ENCODE data around the gene DCAF8. TPM values are rescaled to one million over a fixed set of nuclear protein-coding genes. Genes with fewer than 3 reads are reported as not detected.

DCAF8 gene
- total RNA-seq, 1 experiment from 2014 or later = 77.1 TPM

DNA sequence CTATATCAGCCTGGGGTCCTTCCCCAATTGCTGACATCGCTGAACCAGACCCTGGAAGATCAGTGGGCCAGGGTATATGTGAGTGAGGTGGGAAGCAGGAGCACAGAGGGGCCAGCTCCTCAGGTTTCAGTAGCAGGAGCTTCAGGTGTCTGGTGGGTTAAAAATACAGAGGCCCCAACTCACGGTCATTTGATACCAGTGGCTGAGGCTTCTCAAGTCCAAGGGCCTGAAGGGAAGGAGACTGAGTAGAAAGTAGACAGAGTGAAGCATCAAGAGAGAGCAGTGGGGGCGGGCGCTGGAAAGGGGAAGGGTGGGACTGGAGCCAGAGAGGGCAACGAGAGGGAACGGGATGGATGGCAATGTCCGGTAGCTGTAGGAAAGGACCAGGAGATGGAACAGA, 74.0 kb downstream of the DCAF8 start:
- in situ Hi-C loops (cut with HindIII; ENCODE audit: low sequenced_read_pairs) = no loop called here
- no peak for DNase-seq (ENCODE audit: low spot score)

DNA sequence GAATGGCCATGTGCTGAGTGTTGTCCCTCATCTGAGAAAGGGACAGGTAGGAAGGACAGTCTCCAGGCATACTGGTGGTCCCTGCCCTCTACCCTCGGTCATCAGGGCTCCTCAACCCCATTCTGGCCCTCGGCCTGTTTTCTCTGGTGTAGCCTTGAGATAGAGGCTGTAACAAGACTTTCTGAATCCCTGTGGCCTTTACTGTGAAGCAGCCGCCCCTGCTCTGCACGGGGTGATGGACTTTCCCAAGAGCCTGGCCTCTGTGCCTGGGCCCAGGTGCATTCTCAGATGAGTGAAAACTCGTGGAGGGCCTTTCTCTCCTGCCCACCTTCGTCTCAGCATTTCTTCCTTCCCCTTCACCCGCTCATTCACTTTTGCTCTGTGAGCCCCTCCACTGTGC, 74.9 kb downstream of the DCAF8 start:
- no peak for DNase-seq (ENCODE audit: low spot score)
- in situ Hi-C loops (cut with HindIII; ENCODE audit: low sequenced_read_pairs) = no loop called here

DNA sequence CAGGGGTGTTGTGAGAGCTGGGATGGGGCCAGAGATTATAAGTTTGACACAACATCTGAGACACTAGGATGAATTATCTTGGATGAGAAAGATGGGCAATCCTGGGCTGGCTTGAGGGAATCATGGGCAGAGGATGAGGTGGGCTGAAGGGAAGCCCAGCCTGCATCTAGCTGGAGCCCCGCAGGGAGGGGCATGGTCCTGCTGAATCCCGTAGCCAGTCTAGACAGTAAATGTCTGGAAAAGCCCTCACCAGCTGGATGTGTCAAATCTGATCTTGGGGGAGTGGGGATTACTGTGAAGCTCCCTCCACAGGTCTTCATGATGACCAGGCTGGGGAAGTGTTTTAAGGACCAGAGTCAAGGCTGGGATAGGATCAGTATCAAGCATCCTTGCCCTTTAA, 75.6 kb downstream of the DCAF8 start:
- DNase-seq (ENCODE audit: low spot score) = no peak
- in situ Hi-C loops (cut with HindIII; ENCODE audit: low sequenced_read_pairs) = no loop called here

DNA sequence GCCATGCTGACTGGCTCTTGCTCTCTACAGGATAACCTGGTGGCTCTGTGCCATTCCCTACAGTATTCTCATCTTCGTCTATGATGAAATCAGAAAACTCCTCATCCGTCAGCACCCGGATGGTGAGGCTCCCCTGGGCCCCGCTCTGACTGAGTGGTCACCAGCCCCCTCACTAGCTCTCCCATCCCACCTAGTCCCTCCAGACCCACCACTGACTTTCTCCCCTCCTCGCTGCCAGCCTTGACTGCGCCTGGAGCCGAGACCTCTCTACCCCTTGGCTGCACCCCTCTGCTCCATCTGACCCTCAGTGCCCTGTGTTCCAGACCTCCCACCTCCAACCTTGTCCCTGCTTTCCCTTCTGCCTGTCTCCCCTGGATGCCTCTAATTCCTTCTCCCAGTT, 76.1 kb downstream of the DCAF8 start:
- DNase-seq (ENCODE audit: low spot score) = peak; percentile 33
- in situ Hi-C loops (cut with HindIII; ENCODE audit: low sequenced_read_pairs) = no loop called here

DNA sequence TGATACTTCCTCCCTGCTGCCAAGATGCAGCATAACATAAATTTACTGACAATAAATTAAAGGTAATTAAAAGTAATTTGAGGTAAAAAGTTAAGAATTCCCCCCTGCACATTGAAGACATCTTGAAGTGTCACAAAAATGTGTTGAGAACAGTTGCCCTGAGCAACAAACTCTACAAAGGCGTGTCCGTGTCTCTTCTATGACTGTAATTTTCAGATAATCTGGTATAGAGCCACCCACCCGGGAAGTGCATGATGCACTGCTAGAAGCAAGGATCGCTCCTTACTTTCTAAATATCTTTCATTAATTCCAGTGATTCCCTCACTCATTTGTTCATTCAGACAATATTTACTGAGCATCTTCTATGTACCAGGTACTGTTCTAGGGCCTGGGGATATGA, 83.0 kb downstream of the DCAF8 start:
- DNase-seq (ENCODE audit: low spot score) = no peak
- in situ Hi-C loops (cut with HindIII; ENCODE audit: low sequenced_read_pairs) = no loop called here

DNA sequence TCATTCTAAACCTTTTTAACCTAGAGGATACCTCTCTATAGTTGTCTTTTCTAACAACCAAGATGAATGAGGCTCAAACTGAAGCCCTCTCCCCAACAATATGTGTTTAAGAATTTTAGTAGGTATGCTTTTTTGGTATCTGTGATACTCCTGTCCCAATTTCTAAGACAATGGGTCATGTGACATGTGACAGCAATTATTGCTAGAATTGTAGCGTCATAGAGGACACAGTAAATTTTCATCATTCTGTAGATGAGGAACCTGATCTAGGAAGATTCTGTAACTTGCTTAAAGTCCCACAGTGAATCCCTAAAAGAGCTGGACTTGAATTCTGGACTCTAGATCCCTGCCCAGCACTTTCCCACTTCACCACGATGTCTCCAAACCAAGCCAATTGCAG, 83.6 kb downstream of the DCAF8 start:
- DNase-seq (ENCODE audit: low spot score) = no peak
- in situ Hi-C loops (cut with HindIII; ENCODE audit: low sequenced_read_pairs) = no loop called here

DNA sequence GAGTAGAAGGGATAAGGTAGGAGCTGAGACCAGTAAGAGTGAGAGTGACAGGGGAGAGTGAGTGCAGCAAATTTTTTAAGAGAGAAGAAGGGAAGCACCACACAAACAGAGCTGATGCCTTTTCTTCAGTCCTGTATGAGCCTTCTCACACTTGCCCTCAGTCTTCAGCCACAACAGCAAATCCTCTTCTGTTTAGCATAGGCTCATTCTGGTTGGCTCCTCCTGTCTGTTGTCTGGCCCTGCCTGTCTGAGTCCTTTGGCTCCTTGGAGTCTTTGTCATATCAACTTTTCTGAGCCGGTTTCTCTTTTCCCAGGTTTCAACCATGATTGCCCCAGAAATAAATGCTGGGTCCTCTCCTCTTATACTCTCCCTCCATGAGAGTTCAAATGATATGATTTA, 84.7 kb downstream of the DCAF8 start:
- no peak for DNase-seq (ENCODE audit: low spot score)
- in situ Hi-C loops (cut with HindIII; ENCODE audit: low sequenced_read_pairs) = no loop called here

DNA sequence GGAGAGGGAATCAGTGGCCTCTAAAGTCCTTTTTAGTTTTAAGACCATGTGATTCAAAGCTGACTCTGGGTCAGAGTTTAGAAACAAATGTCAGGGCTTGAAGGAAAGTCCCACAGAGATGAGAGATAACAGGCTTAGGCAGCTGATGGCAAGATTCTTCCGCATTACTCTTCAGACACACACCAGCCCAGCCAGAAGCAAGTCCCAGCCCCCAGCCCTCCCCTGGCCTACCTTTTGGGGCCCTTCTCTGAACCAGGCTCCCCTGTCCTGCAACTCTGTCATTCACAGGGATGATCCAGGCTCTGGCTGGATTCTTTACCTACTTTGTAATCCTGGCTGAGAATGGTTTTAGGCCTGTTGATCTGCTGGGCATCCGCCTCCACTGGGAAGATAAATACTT, 85.1 kb downstream of the DCAF8 start:
- in situ Hi-C loops (cut with HindIII; ENCODE audit: low sequenced_read_pairs) = no loop called here

DNA sequence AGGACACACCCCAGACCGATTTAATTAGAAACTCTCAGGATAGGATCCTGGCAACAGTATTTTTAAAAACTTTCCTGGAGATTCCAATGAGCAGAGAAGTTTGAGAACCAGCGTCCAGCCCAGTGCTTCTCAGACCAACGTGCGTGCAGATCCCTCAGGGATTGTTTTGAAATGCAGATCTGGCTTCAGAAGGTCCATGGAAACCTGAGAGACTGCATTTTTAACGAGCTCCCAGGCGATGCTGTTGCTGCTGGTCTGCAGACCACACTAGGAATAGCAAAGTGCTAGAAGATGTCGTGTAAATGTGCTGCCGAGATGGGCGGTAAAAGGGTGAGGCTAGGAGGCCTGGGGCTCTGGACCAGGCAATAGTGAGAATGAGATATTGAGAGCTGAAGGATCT, 90.4 kb downstream of the DCAF8 start:
- no peak for DNase-seq (ENCODE audit: low spot score)
- in situ Hi-C loops (cut with HindIII; ENCODE audit: low sequenced_read_pairs) = no loop called here

More for the DNA sequence above, 85.1 kb downstream of the DCAF8 start:
- no peak for DNase-seq (ENCODE audit: low spot score)

DNA sequence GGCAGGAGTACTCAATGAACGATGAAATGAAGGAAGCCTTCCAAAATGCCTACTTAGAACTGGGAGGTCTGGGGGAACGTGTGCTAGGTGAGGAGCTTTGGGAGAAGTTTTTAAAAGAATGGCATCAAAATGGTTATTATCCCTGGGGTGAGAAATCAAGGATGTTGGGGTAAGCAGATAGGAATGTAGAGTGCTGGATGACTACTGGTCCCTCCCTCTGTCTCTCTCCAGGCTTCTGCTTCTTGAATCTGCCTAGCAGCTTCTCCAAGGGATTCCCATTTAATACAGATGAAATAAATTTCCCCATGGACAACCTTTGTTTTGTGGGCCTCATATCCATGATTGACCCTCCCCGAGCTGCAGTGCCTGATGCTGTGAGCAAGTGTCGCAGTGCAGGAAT, 91.0 kb downstream of the DCAF8 start:
- in situ Hi-C loops (cut with HindIII; ENCODE audit: low sequenced_read_pairs) = no loop called here
- DNase-seq (ENCODE audit: low spot score) = no peak

DNA sequence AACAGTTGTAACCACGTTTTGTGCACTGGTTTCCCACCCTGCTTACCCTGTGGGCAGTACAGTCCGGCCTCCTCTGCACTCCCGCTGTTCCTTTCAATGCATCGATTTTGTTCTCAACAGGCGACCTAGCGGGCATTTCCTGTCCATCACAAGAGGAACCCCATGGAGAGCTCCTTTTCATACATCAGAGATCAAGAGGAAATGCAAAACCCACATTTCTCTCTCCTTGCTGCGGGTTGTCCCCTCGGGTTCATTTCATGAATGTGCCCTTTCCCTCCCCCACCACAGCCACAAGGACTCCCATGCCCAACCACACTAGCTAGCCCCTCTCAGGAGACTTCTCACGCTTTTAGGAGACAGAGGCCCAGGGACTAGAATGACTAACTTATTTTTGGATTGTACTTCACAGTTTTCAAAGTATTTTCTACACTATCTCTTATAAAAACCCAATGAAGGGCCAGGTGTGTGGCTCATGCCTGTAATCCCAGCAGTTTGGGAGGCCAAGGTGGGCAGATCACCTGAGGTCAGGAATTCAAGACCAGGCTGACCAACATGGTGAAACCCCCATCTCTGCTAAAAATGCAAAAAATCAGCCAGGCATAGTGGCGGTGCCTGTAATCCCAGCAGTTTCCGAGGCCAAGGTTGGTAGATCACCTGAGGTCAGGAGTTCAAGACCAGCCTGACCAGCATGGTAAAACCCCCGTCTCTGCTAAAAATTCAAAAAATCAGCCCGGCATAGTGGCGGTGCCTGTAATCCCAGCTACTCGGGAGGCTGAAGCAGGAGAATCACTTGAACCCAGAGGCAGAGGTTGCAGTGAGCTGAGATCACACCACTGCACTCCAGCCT, 92.6 kb downstream of the DCAF8 start:
- no peak for DNase-seq (ENCODE audit: low spot score)
- in situ Hi-C loops (cut with HindIII; ENCODE audit: low sequenced_read_pairs) = no loop called here

DNA sequence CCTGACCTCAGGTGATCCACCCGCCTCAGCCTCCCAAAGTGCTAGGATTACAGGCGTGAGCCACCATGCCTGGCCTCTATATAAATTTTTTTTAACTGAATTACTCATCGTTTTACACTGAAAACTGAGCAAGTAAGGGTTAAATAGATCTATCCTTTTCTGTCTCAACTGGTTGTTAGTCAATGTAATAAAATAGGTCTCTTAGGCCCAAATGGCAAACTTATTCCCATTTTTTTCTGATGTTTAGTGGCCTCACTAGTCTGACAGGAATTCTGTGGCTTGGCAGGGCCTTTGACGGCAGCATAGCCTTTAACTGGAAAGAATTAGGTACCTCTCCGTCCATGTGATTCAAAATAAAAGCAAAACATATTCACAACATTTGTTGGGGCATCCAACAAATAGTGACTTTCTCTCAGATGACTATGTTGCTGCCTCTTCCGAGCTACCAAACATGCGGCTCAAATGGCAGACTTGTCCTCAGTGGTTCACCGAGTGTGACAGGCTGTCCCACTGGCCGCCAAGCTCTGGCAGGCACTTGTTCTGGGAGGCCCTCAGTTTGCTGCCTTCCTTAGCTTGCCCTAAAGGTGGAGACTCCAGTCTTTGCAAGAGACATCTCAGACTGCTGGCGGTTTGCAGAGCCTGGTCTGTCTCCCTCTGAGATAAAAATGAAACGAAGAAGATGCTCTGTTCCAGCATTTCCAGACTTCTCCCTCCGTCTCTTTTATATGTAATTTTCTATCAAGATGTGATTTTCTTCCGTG, 93.6 kb downstream of the DCAF8 start:
- in situ Hi-C loops (cut with HindIII; ENCODE audit: low sequenced_read_pairs) = no loop called here
- DNase-seq (ENCODE audit: low spot score) = peak; percentile 83

DNA sequence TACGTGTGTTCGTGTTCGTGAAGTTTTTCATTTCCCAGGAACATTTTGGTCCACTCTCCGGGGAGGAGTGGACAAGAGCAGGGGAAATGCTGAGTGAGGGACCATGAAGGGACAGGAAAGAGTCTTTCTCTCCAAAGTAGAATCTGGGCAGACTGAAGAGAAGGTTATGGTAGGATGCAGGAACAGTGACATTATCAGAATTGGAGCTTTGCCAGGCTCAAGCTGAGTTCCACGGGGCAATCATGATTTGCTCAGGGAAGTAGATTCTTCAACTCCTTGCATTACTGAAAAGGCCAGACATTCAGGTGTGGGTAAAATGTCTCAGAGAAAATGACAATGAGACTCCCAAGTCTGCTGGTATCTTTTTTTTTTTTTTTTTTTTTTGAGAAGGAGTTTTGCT, 94.3 kb downstream of the DCAF8 start:
- in situ Hi-C loops (cut with HindIII; ENCODE audit: low sequenced_read_pairs) = no loop called here
- peak; percentile 31 for DNase-seq (ENCODE audit: low spot score)

DNA sequence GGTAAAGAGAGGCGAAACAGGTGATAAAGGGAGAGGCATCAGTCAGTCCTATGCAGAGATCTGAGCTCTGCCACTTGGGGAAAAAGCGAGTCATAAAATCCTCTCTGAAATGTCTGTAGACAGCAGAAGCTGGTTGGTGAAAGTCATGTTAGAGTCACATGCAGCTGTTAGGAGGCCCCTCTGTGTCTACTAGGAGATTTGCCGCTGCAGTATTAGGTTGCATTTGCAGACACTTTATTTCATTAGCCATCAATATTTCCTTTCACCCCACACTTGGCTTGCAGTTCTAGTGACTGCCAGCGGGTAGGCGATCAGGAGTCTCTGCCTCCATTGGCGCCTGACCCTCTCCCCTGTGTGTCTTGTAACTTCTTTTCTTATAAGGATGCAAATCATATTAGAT, 94.8 kb downstream of the DCAF8 start:
- no peak for DNase-seq (ENCODE audit: low spot score)
- in situ Hi-C loops (cut with HindIII; ENCODE audit: low sequenced_read_pairs) = no loop called here

DNA sequence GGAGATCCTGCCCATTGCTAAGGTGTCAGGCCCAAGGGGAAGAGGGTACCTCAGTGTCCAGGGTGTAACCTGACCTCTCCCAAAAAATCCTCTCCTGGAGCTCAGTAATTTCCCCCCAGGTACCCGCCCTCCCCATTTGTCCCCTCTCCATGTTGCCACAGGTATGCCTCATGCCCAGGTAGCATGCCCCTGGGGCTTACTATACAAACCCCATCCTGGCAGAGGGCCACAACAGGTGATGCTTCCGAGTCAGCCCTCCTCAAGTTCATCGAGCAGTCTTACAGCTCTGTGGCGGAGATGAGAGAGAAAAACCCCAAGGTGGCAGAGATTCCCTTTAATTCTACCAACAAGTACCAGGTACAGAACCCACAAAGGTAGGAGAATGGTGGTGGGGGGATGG, 95.3 kb downstream of the DCAF8 start:
- no peak for DNase-seq (ENCODE audit: low spot score)
- in situ Hi-C loops (cut with HindIII; ENCODE audit: low sequenced_read_pairs) = no loop called here

DNA sequence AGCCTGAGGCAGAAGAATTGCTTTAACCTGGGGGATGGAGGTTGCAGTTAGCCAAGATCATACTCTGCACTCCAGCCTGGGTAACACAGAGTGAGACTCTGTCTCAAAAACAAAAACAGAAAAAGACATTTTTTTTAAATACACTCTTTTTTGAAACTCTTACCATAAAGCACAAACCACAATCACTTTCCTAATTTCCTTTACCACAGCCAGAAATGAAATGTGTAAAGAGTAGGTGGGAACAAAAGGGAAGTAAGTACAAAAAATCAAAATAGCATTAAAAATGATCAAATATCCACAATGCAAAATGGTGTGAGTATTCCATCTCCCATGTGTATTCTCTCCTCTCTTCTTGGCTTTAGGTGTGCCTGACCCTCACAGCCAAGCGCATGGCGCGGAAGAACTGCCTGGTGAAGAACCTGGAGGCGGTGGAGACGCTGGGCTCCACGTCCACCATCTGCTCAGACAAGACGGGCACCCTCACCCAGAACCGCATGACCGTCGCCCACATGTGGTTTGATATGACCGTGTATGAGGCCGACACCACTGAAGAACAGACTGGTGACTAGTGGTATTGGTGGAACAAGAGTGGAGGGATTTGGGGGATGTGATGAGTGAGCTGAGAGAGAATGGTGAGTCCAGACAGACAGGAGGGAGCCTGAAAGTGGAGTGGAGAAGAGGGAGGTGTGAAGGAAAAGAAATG, 96.0 kb downstream of the DCAF8 start:
- DNase-seq (ENCODE audit: low spot score) = no peak
- in situ Hi-C loops (cut with HindIII; ENCODE audit: low sequenced_read_pairs) = no loop called here
